OCI-LY1 (cell line): ENCODE measurements around the gene ZC3H15.

Source experiments
- H2AFZ ChIP-seq: fragments of 200-600 bp; sonication (generic), shearing (Covaris generic); 2 replicates; pipeline ENCODE4 v1.6.0; 2014; ENCODE audit warnings: antibody characterized with exemption, mild to moderate bottlenecking, low read length
- H3F3A ChIP-seq: fragments of 200-600 bp; sonication (generic), shearing (Covaris generic); 2 replicates; pipeline ENCODE4 v1.6.0; 2014; ENCODE audit warnings: mild to moderate bottlenecking, antibody characterized with exemption, low read length, moderate library complexity; ENCODE audit not compliant: insufficient read depth
- H3K27ac ChIP-seq: fragments of 200-600 bp; sonication (generic); 2 replicates; pipeline ENCODE4 v1.5.1; 2014; ENCODE audit warnings: low read length, mixed run types, mild to moderate bottlenecking, low read depth; ENCODE audit not compliant: poor library complexity, severe bottlenecking
- H3K27me3 ChIP-seq: fragments of 200-600 bp; sonication (generic); 2 replicates; pipeline ENCODE4 v1.6.0; 2014; ENCODE audit warnings: antibody characterized with exemption, mild to moderate bottlenecking, low read length, moderate library complexity; ENCODE audit not compliant: insufficient read depth
- H3K36me3 ChIP-seq: fragments of 200-600 bp; sonication (generic); 2 replicates; pipeline ENCODE4 v1.6.1; 2014; ENCODE audit warnings: mild to moderate bottlenecking, antibody characterized with exemption, low read length, moderate library complexity, mixed read lengths; ENCODE audit not compliant: insufficient read depth
- H3K4me1 ChIP-seq: fragments of 200-600 bp; sonication (generic); 2 replicates; pipeline ENCODE4 v1.5.1; 2014; ENCODE audit warnings: mild to moderate bottlenecking, low read length, moderate library complexity; ENCODE audit not compliant: insufficient read depth, severe bottlenecking
- H3K4me2 ChIP-seq: fragments of 200-600 bp; sonication (generic), shearing (Covaris generic); 2 replicates; pipeline ENCODE4 v1.6.1; 2014; ENCODE audit warnings: low read length
- H3K4me3 ChIP-seq: fragments of 200-600 bp; sonication (generic); 2 replicates; pipeline ENCODE4 v1.5.1; 2014; ENCODE audit warnings: low read length, low read depth, mild to moderate bottlenecking, mixed read lengths; ENCODE audit not compliant: poor library complexity, severe bottlenecking
- H3K79me2 ChIP-seq: fragments of 200-600 bp; shearing (Covaris generic); 2 replicates; pipeline ENCODE4 v1.6.1; 2016; ENCODE audit warnings: mixed run types, low read length, mixed read lengths; ENCODE audit not compliant: insufficient read depth
- H3K9ac ChIP-seq: fragments of 200-600 bp; sonication (generic), shearing (Covaris generic); 2 replicates; pipeline ENCODE4 v1.6.1; 2014; ENCODE audit warnings: mild to moderate bottlenecking, low read length, mixed read lengths
- H3K9me2 ChIP-seq: fragments of 200-600 bp; sonication (generic), shearing (Covaris generic); 2 replicates; pipeline ENCODE4 v1.6.1; 2014; ENCODE audit warnings: low read depth, mild to moderate bottlenecking, low read length, mixed read lengths
- H3K9me3 ChIP-seq: fragments of 200-600 bp; shearing (Covaris generic); 2 replicates; pipeline ENCODE4 v1.6.1; 2014; ENCODE audit warnings: low read length, mixed read lengths
- H4K20me1 ChIP-seq: fragments of 200-600 bp; sonication (generic), shearing (Covaris generic); 2 replicates; pipeline ENCODE4 v1.6.0; 2016; ENCODE audit warnings: mild to moderate bottlenecking, low read length; ENCODE audit not compliant: insufficient read depth
- CTCF ChIP-seq: fragments of 200-600 bp; sonication (generic), shearing (Covaris generic); IDR thresholded peaks from 2 replicates; pipeline ENCODE4 v1.5.1; 2017; ENCODE audit warnings: mild to moderate bottlenecking, antibody characterized with exemption, low read length, moderate library complexity, mixed read lengths
- EZH2 ChIP-seq: fragments of 200-600 bp; sonication (generic), shearing (Covaris generic); IDR thresholded peaks from 2 replicates; pipeline ENCODE4 v1.8.0; 2017; ENCODE audit warnings: borderline replicate concordance, mixed run types, mild to moderate bottlenecking, antibody characterized with exemption, low read length, moderate library complexity, mixed read lengths

Gene ZC3H15

GRCh38 chr2:186486651-186487647 lies 889 bp downstream of the ZC3H15 start:
- peak overlapping the region; percentile 94 for H3K4me2 ChIP-seq
- H3K27me3 ChIP-seq, result no peaks in the 10 kb centered on the region
- peak overlapping the region; percentile 98 for H3K9ac ChIP-seq
- no peaks in the 10 kb centered on the region for H3K9me2 ChIP-seq
- H3K36me3 ChIP-seq, result peaks cover 9% of the 10 kb centered on the region; the same call in 1 of the 2 replicates
- TF ChIP-seq EZH2 (no peak), CTCF (no peak)
- no peaks in the 10 kb centered on the region for H3K9me3 ChIP-seq
- peaks cover 60% of the 10 kb centered on the region for H3K4me1 ChIP-seq
- H2AFZ ChIP-seq, result no peak overlapping the region
- H3K4me3 ChIP-seq, result peak overlapping the region; percentile 98
- peaks cover 65% of the 10 kb centered on the region for H3K79me2 ChIP-seq
- peaks cover 9% of the 10 kb centered on the region; the same call in 1 of the 2 replicates for H4K20me1 ChIP-seq
- H3F3A ChIP-seq, result no peaks in the 10 kb centered on the region
- H3K27ac ChIP-seq, result peak overlapping the region; percentile 71

DNA sequence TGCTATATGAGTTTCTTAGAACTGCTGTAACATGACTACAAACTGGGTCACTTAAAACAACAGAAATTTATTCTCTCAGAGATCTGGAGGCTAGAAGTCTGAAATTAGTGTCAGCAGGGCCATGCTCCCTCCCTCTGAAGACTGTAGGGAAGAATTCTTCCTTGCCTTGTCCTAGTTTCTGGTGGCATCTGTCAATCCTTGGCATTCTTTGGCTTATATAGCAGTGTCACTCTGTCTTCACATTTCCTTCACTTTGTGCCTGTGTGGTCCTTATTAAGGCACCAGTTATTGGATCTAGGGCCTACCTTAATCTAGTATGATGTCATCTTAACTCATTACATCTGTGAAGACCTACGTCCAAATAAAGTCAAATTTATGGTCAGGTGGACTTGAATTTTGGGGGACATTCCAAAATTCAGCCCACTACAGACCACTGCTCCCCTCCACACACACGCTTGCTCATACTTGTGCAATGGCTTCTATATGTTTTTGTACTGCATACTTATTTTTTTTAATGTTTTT lies 7.6 kb downstream of the ZC3H15 start:
- H3K79me2 ChIP-seq, result peaks cover 80% of the 10 kb centered on the region
- H3K9me2 ChIP-seq, result no peaks in the 10 kb centered on the region
- no peaks in the 10 kb centered on the region for H3K27me3 ChIP-seq
- TF ChIP-seq CTCF (no peak), EZH2 (no peak)
- H3K27ac ChIP-seq, result no peak overlapping the region
- H3K4me2 ChIP-seq, result no peak overlapping the region
- no peak overlapping the region for H3K9ac ChIP-seq
- no peaks in the 10 kb centered on the region for H3K9me3 ChIP-seq
- H2AFZ ChIP-seq, result no peak overlapping the region
- peaks cover 24% of the 10 kb centered on the region for H3K4me1 ChIP-seq
- H4K20me1 ChIP-seq, result peaks cover 12% of the 10 kb centered on the region
- H3F3A ChIP-seq, result no peaks in the 10 kb centered on the region
- no peak overlapping the region for H3K4me3 ChIP-seq
- H3K36me3 ChIP-seq, result peaks cover 61% of the 10 kb centered on the region

- Histone ChIP-seq H3K4me3 (no peak overlapping the region), H3K36me3 (peaks cover 81% of the 10 kb centered on the region), H3K27ac (no peak overlapping the region), H3K4me2 (no peak overlapping the region), H3F3A (no peaks in the 10 kb centered on the region), H3K9me3 (no peaks in the 10 kb centered on the region), H3K4me1 (no peaks in the 10 kb centered on the region), H4K20me1 (peaks cover 8% of the 10 kb centered on the region), H3K79me2 (peaks cover 53% of the 10 kb centered on the region), H3K27me3 (no peaks in the 10 kb centered on the region), H3K9me2 (no peaks in the 10 kb centered on the region), H2AFZ (no peak overlapping the region), H3K9ac (no peak overlapping the region)
- TF ChIP-seq EZH2 (no peak), CTCF (no peak)
Measured at GRCh38 chr2:186496401-186496800, 10.3 kb downstream of the ZC3H15 start.
